Purkinje cell (primary cell): Measurements from ENCODE around the gene PLCZ1. TPM values are rescaled to one million over a fixed set of nuclear protein-coding genes. Genes with fewer than 3 reads are reported as not detected.

Source experiments
- polyA plus RNA-seq: library from polyadenylated mRNA; unstranded; fragments of >200 nt; fragmentation: Nextera tagmentation; gene quantifications from 2 replicates; pipeline ENCODE4 v1.2.1, GENCODE V29; 2014

PLCZ1 gene
- not detected in 2 replicates for polyA plus RNA-seq

DNA sequence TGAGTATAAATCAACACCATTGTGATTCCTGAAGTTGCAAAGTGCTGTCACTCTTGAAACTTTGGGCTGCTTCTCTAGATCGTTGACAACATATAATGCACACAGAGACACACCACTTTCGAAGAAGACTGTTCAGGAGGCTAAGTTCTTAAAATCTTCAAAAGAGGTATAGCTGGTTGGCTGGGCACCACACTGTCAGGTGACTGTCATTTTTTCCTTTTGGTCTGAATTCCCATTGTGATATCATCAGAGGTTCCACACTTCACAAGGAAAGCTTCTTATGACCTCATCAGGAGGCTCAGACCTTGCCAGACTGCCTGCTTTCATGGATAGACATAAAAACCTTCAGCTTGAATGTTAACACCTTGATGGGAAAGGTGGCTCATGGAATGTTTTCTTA is at the start of gene PLCZ1, which contains the start of gene CAPZA3:
TSS of gene PLCZ1 (minus strand) at position 194 of the 400 bp plus-strand sequence. CDS start 641 bp downstream, outside the sequence.
TSS of gene CAPZA3 (plus strand) at position 301 of the 400 bp plus-strand sequence. CDS start 150 bp downstream, outside the sequence.

Other genes starting within 250 kb of the PLCZ1 start
- gene CAPZA3, start 107 bp upstream of the PLCZ1 start, polyA plus RNA-seq, result not detected in 2 replicates